GM18508 (cell line): ENCODE measurements around the gene ZFHX3.
"Not testable (repeated sequence)": the region's sequence is repeated elsewhere in the genome, so short reads cannot be mapped to it uniquely, and the experiment has no call there.

Source experiments
- ATAC-seq: cut with Tn5 transposase; IDR thresholded peaks from one replicate; pipeline ENCODE4 v1.9.1; 2021; ENCODE audit warnings: moderate number of reproducible peaks; ENCODE audit not compliant: insufficient read depth, unreplicated experiment

Gene ZFHX3

DNA sequence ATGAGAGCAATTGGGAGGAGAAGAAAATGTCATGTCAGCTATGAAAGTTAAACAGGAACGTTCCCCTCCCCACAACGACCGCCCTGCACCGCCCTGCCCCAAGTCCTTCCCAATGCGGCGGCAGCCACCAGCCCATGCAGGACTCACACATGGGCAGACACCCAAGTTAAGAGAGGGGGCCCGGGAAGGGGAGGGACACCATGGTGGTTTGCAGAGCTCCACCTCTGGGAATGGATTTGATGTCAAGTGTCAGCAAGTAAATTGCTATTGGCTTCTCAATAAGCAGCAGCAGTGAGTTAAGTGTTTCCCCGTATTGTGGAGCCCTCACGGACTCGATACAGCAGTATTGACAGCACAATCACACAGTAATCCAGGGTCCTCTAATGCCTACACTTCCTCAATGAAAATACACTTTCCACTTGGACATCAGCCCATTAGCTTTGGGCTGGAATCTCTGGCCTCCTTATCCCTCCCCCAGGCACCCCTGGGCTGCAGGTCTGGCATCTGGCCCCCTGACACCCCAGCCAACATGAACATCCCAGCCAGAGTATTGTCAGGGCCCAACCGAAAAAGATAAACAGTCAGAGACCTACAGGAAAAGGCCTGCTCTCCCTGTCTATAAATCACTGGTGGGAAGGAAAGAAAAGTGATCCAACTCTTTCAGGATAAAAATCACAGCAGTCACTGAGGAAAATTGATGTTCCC is 22.6 kb downstream of the ZFHX3 start:
- no peak for ATAC-seq

DNA sequence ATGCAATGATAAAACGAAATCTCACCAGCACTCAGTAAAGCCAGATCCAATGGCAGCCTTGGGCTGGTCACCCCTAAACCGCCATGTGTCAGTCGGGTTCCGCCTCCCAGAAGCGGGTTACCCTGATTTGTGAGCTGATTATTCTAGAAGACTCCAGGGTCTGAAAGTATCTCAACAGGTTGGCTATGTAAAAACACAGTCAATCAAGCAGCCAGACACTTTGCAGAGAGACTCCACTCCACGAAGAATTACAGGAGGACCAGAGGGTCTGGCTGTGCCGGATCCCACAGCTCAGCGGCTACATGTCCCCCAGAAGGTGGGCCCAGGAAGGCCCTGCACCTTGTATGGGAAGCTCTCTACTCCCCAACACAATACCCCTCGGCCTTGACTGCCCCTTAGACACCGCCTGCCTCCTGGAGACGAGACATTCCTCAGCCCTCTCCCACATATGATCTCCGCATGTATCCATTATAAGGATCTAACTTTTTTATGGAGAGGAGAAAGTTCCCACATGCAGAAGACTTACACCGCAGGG is 23.3 kb downstream of the ZFHX3 start:
- ATAC-seq: no peak

DNA sequence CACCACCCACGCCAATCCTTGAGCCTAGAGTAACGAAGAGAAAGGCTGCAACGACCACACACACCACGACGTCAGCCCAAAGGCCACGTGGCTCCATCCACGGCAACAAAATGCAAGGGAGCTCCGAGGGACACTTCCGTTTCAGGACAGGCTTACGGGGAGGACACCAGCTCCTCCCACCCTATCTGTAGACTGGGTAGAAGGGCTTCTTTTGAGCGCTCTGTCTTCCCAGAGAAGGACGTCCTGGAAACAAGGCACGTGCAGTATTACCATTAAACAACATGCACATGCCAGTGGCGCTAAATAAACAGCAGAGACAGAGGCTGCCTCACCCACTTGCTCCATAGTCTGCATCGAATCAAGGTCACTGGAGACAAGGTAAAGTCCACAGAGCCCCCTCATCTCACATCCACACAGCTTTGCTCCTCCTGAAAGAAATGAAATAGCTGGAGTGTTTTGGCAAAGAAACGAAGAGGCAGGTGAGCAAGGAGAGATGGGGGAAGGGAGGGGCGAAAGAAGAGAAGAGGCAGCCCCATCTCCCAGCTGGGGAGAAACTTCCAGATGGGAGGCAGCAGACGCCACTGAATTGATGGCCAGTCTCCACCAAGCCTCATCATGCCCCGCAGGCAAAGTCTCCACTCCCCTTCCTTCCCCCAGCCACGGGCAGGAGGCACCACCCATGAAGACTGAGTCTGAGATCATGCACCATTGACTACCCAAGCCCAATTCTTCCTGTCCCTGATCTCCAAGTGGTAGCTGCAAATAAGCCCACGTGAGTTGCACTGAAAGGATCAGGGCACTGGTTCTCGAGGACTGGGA is 24.0 kb downstream of the ZFHX3 start:
- ATAC-seq: no peak

DNA sequence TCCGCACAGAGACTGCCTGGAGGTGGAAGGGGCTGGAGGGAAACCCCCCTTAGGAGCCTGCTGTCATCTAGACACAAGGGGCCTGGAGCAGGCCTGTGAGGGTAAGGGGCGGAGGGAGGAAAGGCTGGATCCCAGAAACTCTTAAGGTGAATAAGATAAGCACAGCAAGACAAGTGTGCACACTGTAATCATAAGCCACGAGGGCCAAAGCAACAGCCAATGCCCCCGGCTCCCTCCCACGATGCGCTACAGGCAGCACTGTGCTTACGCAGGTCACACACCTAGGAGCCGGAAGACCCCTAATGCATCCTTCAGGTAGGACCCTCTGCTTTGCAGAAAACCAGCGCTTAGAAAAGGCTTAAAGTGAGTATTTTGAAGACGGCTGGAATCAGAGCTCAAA is 24.6 kb downstream of the ZFHX3 start:
- no peak for ATAC-seq

DNA sequence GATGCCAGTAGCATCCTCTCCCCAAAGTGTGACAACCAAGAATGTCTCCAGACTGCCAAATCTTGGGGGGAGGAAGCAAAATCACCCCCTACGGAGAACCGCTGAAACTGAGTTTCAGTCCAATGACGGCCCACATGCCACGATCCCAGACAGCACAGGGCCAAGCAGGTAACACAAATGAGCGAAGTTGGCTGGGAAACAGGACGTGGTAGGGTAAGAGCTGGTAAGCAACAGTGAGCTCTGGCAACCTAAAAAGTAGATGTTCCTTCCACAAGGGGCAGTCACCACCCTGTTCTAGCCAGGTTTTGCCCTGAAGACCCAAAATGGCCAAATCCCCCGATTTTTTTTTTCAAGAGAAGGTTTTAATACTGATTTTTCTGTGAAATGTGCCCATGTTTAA is 25.4 kb downstream of the ZFHX3 start:
- ATAC-seq: no peak

DNA sequence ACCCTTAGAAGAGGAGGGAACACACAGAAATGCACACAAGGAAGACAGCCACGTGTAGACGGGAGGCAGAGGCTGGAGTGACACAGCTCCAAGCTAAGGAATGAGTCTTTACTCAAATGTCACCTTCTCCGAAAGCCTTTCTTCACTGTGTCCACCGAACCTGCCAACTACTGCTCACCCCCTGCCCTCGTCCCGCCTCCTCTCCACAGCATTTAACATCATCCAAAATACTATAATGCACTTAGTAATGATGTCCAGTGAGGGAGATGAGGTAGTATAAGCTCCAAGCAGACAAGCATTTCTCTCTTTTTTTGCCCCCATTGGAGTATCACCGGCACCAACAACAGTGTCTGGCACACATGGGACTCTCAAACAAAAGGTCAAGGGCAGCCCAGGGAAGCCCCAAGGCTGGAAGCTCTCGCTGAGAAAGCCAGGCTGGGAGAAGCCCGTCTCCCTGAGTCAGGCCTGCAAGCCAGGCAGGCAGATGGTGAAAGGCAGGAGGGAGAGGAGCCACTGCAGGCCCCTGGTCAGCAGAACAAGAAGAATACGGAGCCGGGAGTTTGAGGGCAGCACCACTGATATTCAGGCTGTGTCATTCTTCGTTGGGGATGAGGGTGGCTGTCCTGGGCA is 25.9 kb downstream of the ZFHX3 start:
- no peak for ATAC-seq

DNA sequence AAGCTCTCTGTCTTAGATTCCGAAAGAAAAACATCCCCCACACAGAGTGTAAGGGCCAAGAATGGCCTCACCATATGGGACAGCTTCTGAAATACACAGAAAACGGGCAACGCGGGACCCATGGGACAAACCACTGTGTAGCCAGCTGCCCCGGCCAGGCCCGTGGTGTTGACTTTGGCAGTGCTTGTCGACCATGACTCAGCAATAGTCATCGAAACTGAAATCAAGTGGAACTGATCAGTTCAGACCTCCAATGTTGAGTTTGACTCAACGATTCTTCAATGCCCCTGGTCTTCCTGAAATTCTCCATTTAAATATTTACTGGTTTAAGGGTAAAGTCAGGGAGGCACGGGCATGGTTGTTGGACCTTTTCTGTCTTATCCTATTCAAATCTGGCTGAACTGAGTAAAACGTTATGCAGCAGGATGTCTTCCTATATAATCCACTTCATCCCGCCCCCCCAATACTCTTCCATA is 27.5 kb downstream of the ZFHX3 start:
- ATAC-seq: no peak

DNA sequence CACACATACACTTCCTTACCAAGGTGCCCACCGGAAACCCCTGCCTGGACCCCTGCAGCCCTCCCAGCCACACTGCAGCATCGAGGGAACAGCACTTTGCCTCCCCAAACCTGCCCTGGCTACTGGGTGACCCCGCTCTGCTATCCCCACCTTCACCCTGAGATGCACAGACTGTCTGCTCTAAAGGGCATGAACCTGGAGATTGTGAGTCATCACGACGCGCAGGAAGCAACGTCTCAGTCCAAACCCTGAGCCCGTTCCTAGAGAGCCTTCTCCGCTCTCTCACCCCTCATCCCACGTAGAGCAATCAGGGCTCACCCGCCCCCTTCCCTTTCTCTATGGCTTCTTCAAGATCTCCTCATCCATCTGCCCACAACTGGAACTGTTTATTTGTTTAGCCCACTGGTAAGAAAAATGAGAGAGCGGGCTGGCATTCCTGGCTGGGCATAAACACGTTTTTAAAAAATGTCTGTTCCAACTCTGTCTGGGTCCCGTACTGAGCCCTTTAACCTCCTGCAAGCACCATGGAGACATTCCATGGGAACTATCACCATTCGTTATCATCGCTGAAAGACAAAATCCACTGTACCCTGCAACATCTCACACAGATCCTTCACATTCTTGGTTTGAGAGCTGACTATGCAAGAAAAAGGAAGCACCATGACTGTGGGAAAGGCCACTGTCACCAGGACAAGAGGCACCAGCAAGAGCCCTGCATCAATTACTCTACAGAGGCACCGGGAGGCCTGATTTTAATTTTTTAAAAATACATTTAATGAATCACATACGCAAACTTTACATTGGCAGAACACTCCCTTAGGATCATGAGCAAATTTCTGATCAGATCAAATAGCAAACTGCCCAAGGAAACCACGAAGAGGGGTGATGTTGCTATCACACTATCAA is 28.2 kb downstream of the ZFHX3 start:
- no peak for ATAC-seq

DNA sequence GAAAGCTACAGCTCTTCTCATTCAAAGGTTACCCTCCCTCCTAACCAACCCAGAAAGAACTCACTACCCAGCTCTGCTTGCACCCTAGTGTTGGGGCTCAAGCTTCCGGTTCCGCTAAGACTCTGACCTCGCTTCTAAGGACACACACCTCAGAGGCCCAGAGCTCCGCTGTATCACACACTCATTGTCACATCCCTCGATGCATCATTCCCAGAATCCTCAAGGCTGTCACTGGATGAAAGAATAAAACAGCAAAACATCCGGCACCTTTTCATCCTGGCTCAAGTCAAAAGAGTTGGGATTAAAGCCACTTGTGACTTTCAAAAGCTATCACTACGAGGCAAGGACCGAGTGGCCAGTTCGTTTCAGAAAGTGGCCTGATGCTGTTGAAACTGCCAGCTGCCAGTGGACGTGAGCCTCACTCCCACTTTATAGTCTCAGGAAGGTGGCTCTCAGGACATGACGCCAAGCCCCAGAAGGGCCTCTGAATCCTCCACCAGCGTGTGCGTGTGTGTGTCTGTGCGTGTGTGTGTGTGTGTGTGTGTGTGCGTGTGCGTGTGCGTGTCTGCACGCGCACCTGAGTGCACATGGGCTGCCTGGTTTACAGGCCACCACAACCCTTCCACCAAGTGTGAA is 29.0 kb downstream of the ZFHX3 start:
- ATAC-seq: no peak

DNA sequence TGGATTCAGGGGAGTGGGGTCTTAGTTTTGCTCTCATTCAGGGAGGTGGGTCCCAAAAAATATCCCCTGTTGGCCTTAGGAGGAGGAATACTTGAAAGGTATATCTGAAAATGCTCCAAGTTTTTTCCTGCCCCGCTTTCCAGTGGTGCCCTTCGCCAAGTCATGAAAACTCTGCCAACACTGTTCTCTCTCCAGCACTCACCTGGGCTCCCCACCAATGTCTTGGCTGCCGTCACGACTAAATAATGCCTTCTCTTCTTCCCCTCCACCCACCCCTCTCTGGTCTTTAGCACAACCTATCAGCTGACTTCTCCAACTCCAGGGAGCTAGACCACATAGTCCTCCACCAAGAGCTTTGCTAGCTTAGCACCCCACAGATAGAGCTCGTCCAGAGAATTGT is 30.6 kb downstream of the ZFHX3 start:
- ATAC-seq: no peak

DNA sequence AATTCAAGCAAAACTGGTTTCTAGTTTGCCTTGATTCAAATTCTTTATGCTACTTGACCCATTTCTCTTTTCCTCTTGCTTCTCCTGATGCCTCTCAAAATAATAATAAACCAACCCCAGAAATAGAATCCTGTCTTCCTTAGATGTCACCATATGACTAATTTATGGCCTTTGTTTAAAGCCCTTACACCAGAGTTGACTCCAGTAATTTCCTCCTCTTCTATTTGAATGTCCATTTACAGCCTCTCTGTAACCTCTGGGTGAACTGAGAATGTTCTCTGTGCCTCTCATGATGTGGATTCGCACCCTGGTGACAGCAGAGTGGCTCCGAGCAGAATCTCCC is 31.5 kb downstream of the ZFHX3 start:
- no peak for ATAC-seq

DNA sequence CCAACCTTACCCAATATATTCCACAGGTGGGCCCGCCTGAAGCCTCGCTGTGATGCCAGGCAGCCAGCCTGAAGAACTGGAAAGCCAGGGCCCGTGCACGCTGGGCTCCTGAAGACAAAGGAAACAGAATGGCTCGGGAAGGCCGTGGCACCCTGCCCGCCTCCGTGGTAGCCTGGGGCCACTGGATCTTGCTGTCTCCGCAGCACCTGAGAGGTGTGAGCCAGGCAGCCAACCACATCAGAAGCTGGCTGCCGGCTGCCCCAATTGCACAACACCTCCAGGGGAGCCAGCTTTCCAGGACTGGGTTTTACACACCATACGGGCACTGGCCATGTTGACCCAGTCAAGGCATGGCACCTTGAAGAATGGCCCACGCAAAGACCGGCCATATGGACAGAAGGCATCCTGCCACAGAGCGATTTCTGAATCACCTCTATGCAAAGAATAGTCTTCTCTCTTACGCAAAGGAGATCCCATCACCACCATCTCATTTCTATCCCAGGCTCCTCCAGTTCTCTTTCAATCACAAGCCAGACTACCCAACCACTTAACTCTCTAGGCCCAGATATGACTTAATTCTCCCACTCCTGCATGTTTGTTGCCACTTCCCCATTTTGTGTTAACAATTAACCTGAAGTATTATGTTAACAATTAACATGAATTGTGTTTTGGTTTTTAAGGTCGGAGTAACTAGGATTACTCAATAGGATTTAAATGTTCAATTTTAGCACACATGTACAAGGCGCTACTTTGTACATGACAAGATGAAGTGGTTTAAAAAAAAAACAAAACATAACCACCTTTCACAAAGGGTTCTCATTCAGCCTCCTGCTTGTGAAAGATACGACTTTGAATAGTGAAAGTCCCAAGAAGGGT is 32.1 kb downstream of the ZFHX3 start:
- ATAC-seq: peak; percentile 84

DNA sequence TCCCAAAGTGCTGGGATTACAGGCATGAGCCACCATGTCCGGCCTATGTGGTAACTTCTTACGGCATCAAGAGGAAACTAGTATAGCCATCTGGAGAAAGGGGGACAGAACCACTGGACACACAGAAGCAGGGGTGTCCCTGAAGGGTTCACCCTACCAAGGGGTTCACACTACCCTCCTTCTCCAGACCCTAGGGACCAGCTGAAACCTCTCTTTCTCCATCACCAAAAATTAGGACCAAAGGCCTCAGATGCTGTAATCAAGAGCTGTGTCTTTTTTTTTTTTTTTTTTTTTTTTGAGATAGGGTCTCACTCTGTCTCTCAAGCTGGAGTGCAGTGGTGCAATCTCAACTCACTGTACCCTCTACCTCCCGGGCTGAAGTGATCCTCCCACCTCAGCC is 33.2 kb downstream of the ZFHX3 start:
- no peak for ATAC-seq

DNA sequence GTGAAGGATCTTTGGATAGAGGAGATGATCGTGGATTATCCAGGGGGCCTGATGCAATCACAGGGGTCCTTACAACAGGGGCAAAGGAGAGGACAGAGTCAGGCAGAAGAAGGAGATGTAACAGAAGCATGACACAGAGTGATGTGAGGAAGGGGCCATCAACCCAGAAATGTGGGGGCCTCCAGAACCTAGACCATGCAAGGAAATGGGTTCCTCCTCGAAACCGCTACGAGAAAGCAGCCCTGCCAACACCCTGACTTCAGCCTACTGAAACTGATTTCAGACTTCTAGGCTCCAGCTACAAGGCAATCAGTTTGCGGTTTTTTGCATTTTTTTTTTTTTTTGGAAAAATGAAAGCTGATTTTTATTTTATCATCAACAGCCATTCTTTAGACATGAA is 34.0 kb downstream of the ZFHX3 start:
- no peak for ATAC-seq

DNA sequence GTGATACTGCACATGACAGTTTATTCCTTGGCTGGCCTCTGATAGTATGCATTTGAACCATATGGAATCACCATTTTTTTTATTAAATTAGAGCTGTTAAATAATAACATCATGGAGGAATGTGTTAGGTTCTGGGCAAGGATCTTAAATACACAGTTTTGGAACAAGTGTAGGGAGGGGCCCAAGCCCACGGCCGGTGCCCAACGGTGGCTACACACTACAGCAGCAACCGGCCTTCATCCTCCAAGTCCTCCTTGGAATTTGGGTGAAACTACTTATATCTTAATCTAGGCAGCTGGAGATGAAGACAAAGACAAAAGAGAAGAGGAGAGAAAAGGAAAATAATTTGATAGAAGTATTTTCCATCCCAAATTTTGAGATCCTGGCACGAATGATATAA is 35.6 kb downstream of the ZFHX3 start:
- no peak for ATAC-seq

DNA sequence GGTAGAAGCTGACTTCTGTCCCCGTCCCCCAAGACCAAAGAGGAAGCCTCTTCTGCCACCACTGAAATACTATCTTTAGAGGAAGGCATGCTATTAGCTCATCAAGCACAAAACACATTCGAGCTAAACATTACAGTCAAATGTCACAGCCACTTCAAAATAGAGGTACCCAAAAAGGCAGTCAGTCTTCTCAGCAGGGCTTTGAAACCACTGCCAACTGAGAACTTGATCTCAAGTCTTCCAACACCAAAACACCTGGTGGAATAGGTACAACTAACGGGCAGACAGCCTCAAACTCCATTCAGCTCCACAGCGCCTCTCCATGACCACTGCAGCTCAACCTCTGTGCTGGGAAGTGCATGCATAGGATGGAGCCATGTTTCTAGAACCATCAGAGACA is 36.0 kb downstream of the ZFHX3 start:
- ATAC-seq: no peak

DNA sequence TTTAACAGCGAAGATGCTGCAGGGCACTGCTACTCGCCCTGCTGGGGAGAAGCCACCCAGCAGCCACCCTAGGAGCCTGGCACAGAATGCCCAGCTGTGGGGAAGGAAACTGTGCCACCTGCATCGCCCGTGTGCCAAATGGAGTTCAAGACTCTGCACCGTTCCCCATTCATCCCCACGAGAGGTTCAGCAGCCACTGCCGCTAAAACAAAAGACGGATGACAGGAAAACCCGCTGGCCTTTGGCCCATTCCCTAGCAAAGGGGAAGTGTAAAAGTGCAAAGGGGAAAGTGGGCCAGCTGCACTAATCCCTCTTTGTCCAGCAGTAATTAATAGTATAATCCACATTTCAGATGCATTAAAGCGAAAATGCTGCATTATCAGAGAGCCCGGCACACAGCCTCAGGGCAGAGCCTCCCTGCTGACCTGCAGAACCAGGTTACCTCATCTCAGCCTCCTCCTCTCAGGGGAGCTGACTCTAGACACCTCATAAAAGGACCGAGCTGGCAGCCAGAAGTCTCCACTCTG is 37.7 kb downstream of the ZFHX3 start:
- no peak for ATAC-seq

DNA sequence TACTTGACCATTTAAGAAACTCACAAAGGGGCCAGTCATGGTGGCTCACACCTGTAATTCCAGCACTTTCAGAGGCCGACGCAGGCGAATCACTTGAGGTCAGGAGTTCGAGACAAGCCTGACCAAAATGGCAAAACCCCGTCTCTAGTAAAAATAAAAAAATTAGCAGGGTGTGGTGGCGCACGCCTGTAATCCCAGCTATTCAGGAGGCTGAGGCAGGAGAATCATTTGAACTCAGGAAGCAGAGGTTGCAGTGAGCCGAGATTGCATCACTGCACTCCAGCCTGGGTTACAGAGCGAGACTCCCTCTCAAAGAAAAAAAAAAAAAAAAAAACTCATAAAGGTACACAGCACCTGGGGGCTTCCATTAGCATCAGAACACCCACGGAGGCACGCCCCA is 38.2 kb downstream of the ZFHX3 start:
- ATAC-seq: not testable (repeated sequence)

DNA sequence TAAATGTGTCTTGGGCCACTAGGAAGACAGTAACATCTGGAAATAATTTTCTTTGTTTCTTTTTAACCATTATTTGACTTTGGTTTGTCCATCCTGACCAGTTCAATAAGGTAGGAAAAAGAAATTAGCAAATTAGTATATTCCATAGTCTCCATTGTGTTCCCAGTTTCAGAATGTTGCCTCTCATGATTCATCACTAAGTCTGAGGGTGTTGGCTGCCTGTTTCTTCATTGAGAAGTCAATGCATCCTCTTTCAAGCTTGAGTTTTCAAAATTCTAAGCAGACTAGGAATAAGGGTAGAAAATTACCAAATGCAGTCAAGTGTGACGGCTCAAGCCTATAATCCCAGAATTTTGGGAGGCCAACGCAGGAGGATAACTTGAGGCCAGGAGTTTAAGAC is 41.9 kb downstream of the ZFHX3 start:
- no peak for ATAC-seq
